Liver (tissue), 9 donors: ENCODE results near the gene ABCA13. TPM values are rescaled to one million over a fixed set of nuclear protein-coding genes. Genes with fewer than 3 reads are reported as not detected.

Source experiments
- DNase-seq: peaks from one replicate; pipeline ENCODE4 v3.0.0-alpha.2; 2017; ENCODE audit warnings: low spot score
- H3K27ac ChIP-seq, 2 donors: one replicate each; pipeline ENCODE4 v1.7.0; 2013; ENCODE audit warnings: inconsistent platforms in 2 of 2, low read length in 2 of 2, control low read depth in 1 of 2, low read depth in 1 of 2, mild to moderate bottlenecking in 1 of 2
- H3K27me3 ChIP-seq, 4 donors: one replicate each; pipeline versions ENCODE4 v1.6.1 to v1.7.0; 2013; ENCODE audit warnings: low read length in 3 of 4, inconsistent platforms in 1 of 4, mild to moderate bottlenecking in 1 of 4, moderate library complexity in 1 of 4; ENCODE audit not compliant: control insufficient read depth in 4 of 4, insufficient read depth in 4 of 4
- H3K36me3 ChIP-seq, 4 donors: one replicate each; pipeline versions ENCODE4 v1.6.1 to v1.7.0; 2013; ENCODE audit warnings: low read length in 3 of 4, mild to moderate bottlenecking in 3 of 4, low read depth in 1 of 4, moderate library complexity in 1 of 4; ENCODE audit not compliant: control insufficient read depth in 4 of 4, insufficient read depth in 3 of 4
- H3K4me1 ChIP-seq, 4 donors: one replicate each; pipeline versions ENCODE4 v1.6.1 to v1.7.0; 2013; ENCODE audit warnings: low read length in 3 of 4, mild to moderate bottlenecking in 3 of 4, moderate library complexity in 1 of 4; ENCODE audit not compliant: control insufficient read depth in 4 of 4, insufficient read depth in 4 of 4
- H3K4me3 ChIP-seq, 3 donors: one replicate each; pipeline versions ENCODE4 v1.6.1 to v1.7.0; 2013; ENCODE audit warnings: low read length in 3 of 3, control low read depth in 1 of 3, low read depth in 1 of 3, mild to moderate bottlenecking in 1 of 3
- H3K9ac ChIP-seq, 2 donors: one replicate each; pipeline ENCODE4 v1.7.0; 2013; ENCODE audit warnings: low read length in 2 of 2, mild to moderate bottlenecking in 2 of 2, moderate library complexity in 2 of 2, control low read depth in 1 of 2, low read depth in 1 of 2
- H3K9me3 ChIP-seq, 4 donors: one replicate each; pipeline versions ENCODE4 v1.6.1 to v1.7.0; 2013; ENCODE audit warnings: low read length in 3 of 4; ENCODE audit not compliant: control insufficient read depth in 4 of 4
- EGR1 ChIP-seq, 2 donors: IDR thresholded peaks; 2 replicates each; pipeline ENCODE4 v1.6.1; 2016 to 2018; ENCODE audit warnings: antibody characterized with exemption in 2 of 2, low read depth in 2 of 2
- FOXA1 ChIP-seq: IDR thresholded peaks from 2 replicates; pipeline ENCODE4 v1.6.1; 2016; ENCODE audit warnings: antibody characterized with exemption
- GABPA ChIP-seq, 2 donors: IDR thresholded peaks in 1 of 2; conservative IDR thresholded peaks in 1 of 2; 2 replicates each; pipeline ENCODE4 v1.6.1; 2016; ENCODE audit warnings: antibody characterized with exemption in 2 of 2, mild to moderate bottlenecking in 1 of 2, moderate library complexity in 1 of 2
- HNF4A ChIP-seq, 2 donors: conservative IDR thresholded peaks; 2 replicates each; pipeline ENCODE4 v1.6.1; 2016; ENCODE audit warnings: antibody characterized with exemption in 2 of 2, mild to moderate bottlenecking in 2 of 2
- JUND ChIP-seq, 2 donors: IDR thresholded peaks; 2 replicates each; pipeline ENCODE4 v1.6.1; 2016; ENCODE audit warnings: antibody characterized with exemption in 2 of 2
- MAX ChIP-seq: IDR thresholded peaks from 2 replicates; pipeline ENCODE4 v1.6.1; 2016; ENCODE audit warnings: antibody characterized with exemption
- NR2F2 ChIP-seq: IDR thresholded peaks from 2 replicates; pipeline ENCODE4 v1.6.1; 2016; ENCODE audit warnings: antibody characterized with exemption
- RAD21 ChIP-seq, 2 donors: IDR thresholded peaks; 2 replicates each; pipeline ENCODE4 v1.6.1; 2016; ENCODE audit warnings: antibody characterized with exemption in 2 of 2, mild to moderate bottlenecking in 2 of 2
- REST ChIP-seq: IDR thresholded peaks from 2 replicates; pipeline ENCODE4 v1.6.1; 2016; ENCODE audit warnings: antibody characterized with exemption, mild to moderate bottlenecking
- RXRA ChIP-seq, 2 donors: IDR thresholded peaks; 2 replicates each; pipeline ENCODE4 v1.6.1; 2017 to 2018; ENCODE audit warnings: antibody characterized with exemption in 2 of 2, mild to moderate bottlenecking in 1 of 2
- SP1 ChIP-seq: IDR thresholded peaks from 2 replicates; pipeline ENCODE4 v1.6.1; 2018; ENCODE audit warnings: antibody characterized with exemption, mild to moderate bottlenecking
- YY1 ChIP-seq: IDR thresholded peaks from 2 replicates; pipeline ENCODE4 v1.6.1; 2016; ENCODE audit warnings: antibody characterized with exemption, mild to moderate bottlenecking
- WGBS: extraction: QIAGEN DNeasy Blood & Tissue Kit; methylation state at CpG from one replicate; pipeline ENCODE4 v1.1.7; 2013; 5-methylcytosine and 5-hydroxymethylcytosine counted together
- polyA plus RNA-seq, 2 donors: library from polyadenylated mRNA; stranded (reverse) in 1 of 2; unstranded in 1 of 2; fragments of 200-250 nt in 1 of 2; fragments of >200 nt in 1 of 2; fragmentation: Nextera tagmentation in 1 of 2; extraction: Ambion mirVana in 1 of 2; gene quantifications; one replicate each; pipeline versions ENCODE4 v1.2.1 to v1.2.3, GENCODE V29; 2013 to 2015
- total RNA-seq, 2 donors: library from RNA; depleted of rRNA; stranded (reverse); fragments of >200 nt; gene quantifications; one replicate each; pipeline ENCODE4 v1.2.3, GENCODE V29; 2014
- TF ChIP-seq, protein P1 (sequence below): IDR thresholded peaks from 2 replicates; pipeline ENCODE4 v1.6.1; 2016; ENCODE audit warnings: antibody characterized with exemption
- TF ChIP-seq, protein P2 (sequence below): IDR thresholded peaks from 2 replicates; pipeline ENCODE4 v1.6.1; 2016; ENCODE audit warnings: antibody characterized with exemption
- donor health status: healthy.
- donor health status: healthy.
- donor health status: healthy.
- donor health status: healthy.
- donor health status: healthy.

The ABCA13 gene
- total and polyA plus RNA-seq, 4 donors: 0.22 to 1.0 (median 0.66) TPM

DNA sequence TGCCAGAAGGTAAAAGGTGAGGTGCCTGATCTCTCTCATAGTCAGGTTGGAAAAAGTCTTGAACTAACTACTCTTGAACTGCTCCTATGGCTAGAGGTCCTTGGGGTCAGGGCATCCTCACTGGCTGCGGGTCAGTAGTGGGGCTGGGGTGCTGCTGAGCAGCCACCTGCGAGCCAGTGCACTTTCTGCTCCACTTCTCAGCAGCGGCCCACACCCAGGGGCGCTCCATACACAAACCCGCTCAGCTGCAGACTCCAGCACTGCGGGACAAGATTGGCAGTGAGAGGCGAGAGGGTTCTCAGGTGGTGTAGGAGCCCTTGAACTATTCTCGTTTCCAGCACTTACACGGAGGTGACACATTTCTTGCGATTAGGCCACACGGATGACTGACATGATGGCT, 6.0 kb downstream of the ABCA13 start:
- Histone ChIP-seq H3K9ac (no peak overlapping the region), H3K9me3 (no peaks in the 10 kb centered on the region), H3K4me3 (no peak overlapping the region), H3K27ac (no peak overlapping the region), H3K36me3 (no peaks in the 10 kb centered on the region), H3K27me3 (no peaks in the 10 kb centered on the region), H3K4me1 (no peaks in the 10 kb centered on the region)
- 86% methylated on average over 11 of the region's 11 CpGs for WGBS
- TF ChIP-seq YY1 (no peak), MAX (no peak), REST (no peak), JUND (IDR thresholded peaks at IDR 0.05) (no peak), RXRA (IDR thresholded peaks at IDR 0.05) (no peak), RAD21 (IDR thresholded peaks at IDR 0.05) (no peak), EGR1 (IDR thresholded peaks at IDR 0.05; ENCODE audit: low read depth in 2 of 2) (no peak), SP1 (no peak), GABPA (IDR thresholded peaks at IDR 0.05 in 1 of 2, conservative IDR thresholded peaks at IDR 0.05 in 1 of 2) (no peak), HNF4A (conservative IDR thresholded peaks at IDR 0.05) (no peak), FOXA1 (no peak)
- TF ChIP-seq, protein P1, sequence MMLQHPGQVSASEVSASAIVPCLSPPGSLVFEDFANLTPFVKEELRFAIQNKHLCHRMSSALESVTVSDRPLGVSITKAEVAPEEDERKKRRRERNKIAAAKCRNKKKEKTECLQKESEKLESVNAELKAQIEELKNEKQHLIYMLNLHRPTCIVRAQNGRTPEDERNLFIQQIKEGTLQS: no peak
- TF ChIP-seq, protein P2, sequence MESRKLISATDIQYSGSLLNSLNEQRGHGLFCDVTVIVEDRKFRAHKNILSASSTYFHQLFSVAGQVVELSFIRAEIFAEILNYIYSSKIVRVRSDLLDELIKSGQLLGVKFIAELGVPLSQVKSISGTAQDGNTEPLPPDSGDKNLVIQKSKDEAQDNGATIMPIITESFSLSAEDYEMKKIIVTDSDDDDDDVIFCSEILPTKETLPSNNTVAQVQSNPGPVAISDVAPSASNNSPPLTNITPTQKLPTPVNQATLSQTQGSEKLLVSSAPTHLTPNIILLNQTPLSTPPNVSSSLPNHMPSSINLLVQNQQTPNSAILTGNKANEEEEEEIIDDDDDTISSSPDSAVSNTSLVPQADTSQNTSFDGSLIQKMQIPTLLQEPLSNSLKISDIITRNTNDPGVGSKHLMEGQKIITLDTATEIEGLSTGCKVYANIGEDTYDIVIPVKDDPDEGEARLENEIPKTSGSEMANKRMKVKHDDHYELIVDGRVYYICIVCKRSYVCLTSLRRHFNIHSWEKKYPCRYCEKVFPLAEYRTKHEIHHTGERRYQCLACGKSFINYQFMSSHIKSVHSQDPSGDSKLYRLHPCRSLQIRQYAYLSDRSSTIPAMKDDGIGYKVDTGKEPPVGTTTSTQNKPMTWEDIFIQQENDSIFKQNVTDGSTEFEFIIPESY: no peak
- no peak for DNase-seq

- Histone ChIP-seq H3K4me1 (no peaks in the 10 kb centered on the region), H3K27ac (no peak overlapping the region), H3K9ac (no peak overlapping the region), H3K36me3 (no peaks in the 10 kb centered on the region), H3K9me3 (no peaks in the 10 kb centered on the region), H3K4me3 (no peak overlapping the region), H3K27me3 (no peaks in the 10 kb centered on the region)
- TF ChIP-seq NR2F2: no peak
- TF ChIP-seq EGR1 (IDR thresholded peaks at IDR 0.05; ENCODE audit: low read depth in 2 of 2): no peak
- no peak for TF ChIP-seq JUND (IDR thresholded peaks at IDR 0.05)
- TF ChIP-seq YY1: no peak
- 84% methylated on average over 9 of the region's 9 CpGs for WGBS
- no peak for DNase-seq
These were observed 8.3 kb downstream of the ABCA13 start for GRCh38 chr7:48179496-48180030.
